Stimulated activated CD8-positive, alpha-beta memory T cell treated with anti-CD3 and anti-CD28 coated beads, Interleukin-12 subunit alpha, Interleukin-12 subunit beta, amount 100 ng/mL, for 4 hours (primary cell): ENCODE results near the gene CDK11B.
"Not testable (repeated sequence)": the region's sequence is repeated elsewhere in the genome, so short reads cannot be mapped to it uniquely, and the experiment has no call there.

Source experiments
- DNase-seq: peaks from one replicate; pipeline ENCODE4 v3.0.0-alpha.2; 2020; ENCODE audit warnings: low read depth

Gene CDK11B

DNA sequence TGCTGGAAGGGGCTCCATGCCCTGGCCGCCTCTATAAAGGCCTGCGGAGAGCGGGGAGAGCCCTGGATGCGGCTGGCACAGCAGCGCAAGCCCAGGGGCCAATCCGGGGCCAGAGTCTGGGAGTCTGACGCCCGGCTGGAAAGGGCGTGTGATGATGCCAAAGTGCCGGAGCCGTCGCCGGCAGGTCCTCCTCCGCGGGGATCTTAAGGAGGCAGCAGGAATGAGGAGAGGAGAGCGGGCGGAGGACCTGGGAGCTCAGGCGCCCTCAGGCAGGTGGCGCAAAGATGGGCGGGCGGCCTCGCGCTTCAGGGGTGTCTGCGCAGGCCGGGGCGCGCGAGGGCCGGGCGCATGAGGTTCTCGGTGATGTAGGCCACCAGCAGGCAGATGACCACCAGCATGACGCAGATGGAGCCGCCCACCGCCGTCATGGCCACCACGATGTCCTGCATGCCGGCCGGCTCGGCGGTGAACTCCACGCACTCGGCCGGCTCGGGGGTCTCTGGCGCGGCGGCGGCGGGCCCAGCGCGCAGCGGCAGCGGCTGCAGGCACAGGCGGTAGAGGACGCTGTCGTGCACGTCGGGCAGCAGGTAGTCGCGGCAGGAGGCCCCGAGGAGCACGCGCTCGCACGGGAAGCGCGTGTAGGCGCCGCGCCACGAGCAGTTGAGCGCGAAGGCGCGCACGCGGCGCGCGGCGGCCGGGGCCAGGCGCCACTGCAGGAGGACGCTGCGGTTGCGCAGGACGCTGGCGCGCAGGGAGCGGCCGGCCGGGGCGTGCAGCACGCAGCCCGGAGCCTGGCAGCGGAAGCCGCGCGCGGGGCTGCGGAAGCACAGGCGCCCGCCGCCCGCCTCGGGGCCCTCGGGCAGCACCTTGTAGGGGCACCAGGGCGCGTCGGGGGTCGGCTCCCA, 59.5 kb downstream of the CDK11B start:
- no peak for DNase-seq

DNA sequence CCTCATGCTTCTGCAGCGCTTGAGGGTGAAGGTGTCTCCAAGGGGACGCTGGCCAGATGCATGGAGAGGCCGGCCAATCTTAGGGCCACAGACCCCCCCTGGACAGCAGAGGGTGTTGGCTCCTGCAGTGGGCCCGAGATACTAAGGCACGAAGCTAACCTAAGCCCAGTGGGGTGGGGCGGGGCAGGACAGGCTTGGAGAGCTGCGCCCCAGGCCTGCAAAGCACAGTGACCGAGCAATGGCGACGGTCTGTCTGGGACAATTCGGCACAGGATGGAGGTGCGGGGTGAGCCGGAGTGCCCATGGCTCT, 60.1 kb downstream of the CDK11B start:
- no peak for DNase-seq

DNA sequence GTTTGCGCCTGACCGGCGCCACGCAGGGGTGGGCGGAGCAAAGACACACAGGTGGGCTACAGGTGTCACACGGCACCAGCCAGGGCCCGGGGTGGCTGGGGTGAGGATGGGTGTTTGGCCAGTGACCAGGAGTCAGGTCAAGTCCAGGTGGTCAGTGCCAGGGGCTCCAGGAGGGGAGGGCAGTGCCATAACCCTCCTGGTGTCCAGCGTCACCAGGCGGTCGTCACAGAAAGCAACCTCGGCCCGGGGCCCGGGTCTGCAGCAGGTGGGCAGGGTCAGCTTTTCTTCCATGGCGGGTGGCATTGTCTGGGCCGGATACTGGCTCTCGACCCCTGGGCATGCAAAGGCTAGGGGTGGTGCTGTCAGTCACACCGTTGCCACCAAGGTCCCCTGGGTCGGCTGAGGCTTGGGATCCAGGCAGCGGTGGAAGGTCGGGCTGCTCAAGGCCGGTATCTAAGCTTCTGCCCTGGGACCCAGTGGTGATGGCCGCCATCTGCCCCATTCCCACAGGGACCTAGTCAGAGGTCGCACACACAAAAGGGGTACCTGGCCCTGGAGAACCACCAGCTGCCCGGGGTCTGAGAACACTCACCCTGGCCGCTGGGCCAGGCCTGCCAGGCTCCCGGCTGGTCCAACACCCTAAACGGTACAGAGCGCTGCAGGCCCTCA, 60.6 kb downstream of the CDK11B start:
- no peak for DNase-seq

DNA sequence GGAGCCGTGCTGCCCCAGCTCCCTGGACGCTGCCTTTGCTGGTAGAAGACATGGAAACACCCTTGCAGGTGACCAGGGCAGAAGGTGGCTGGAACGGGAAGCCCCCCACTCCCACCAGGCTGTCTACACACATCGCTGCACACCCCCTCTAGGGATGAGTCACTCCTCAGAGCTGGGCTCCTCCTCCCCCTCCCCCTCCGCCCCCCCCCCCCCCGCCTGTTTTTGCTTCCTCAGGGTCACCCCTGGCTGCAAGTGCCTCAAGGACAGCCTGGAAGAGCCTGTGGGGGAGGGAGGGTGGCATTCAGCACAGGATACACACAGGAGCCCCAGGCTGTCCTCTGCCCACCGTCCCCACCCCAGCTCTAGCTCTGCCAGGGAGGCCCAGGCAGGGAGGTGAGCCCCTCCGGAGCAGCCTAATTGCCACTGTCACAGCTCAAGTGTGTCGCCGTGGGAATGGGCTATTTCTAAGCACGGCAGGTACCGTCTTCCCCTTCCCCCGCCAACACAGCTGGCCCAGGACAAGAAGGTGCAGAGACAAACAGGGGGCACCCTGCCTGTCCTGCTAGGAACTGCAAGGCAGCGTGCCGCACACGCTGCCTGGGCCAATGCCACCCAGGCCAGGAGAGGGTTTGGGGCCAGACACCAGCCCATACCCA, 61.4 kb downstream of the CDK11B start:
- no peak for DNase-seq

DNA sequence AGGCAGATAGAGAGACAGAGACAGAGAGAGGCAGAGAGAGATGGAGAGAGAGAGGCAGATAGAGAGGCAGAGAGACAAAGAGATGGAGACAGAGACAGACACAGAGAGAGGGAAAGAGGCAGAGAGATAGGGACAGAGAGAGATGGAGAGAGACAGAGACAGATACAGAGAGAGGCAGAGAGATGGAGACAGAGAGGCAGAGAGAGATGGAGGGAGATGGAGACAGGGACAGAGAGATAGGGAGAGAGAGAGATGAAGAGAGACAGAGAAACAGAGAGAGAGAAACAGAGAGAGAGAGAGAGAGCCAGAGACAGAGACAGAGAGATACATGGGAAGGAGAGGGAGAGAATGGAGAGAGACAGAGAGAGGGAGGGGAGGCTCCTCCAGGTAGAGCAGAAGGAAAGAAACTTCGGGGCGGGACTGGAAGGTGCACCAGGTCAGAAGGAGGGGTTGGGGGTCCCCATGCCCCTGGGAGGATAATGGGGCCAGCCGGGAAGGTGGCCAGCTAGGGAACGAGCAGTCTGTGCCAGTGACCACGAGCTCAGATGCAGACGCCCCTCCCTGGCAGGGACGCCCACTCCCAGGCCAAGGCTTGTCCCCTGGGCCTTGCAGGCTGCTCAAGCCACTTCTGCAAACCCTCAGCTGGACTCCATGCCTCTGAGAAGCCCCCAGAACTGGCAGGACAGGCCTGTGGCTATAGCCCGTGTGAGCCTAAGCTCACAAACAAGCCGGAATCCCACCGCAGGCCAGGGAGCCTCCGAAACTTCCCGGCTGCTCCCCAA, 62.1 kb downstream of the CDK11B start:
- no peak for DNase-seq

DNA sequence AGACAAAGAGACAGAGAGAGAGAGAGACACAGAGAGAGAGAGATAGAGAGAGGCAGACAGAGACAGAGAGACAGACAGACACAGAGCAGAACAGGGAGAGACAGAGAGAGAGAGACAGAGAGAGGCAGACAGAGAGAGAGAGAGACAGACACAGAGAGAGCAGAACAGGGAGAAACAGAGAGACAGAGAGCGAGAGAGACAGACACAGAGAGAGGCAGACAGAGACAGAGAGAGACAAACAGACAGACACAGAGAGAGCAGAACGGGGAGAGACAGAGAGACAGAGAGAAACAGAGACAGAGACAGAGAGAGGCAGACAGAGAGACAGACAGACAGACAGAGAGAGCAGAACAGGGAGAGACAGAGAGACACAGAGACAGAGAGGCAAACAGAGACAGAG, 63.5 kb downstream of the CDK11B start:
- not testable (repeated sequence) for DNase-seq

DNA sequence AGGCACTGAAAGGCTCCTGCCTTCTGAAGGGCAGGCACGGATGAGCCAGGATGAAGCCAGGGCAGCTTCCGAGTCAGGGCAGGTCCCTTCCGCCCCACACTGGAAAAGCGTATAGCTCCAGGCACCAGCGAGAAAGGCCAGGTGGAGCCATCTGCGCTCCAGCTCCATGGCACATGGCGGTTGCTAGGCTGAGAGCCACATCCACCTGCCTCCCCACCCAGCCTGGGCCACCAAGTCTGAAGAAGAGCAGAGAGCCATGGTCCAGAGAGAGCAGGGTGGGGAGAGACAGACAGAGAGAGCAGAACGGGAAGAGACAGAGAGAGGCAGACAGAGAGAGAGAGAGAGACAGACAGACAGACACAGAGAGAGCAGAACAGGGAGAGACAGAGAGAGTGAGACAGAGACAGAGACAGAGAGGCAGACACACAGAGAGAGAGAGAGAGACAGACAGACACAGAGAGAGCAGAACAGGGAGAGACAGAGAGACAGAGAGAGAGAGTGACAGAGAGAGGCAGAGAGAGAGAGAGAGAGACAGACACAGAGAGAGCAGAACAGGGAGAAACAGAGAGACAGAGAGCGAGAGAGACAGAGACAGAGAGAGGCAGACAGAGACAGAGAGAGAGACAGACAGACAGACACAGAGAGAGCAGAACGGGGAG, 64.1 kb downstream of the CDK11B start:
- DNase-seq = no peak

DNA sequence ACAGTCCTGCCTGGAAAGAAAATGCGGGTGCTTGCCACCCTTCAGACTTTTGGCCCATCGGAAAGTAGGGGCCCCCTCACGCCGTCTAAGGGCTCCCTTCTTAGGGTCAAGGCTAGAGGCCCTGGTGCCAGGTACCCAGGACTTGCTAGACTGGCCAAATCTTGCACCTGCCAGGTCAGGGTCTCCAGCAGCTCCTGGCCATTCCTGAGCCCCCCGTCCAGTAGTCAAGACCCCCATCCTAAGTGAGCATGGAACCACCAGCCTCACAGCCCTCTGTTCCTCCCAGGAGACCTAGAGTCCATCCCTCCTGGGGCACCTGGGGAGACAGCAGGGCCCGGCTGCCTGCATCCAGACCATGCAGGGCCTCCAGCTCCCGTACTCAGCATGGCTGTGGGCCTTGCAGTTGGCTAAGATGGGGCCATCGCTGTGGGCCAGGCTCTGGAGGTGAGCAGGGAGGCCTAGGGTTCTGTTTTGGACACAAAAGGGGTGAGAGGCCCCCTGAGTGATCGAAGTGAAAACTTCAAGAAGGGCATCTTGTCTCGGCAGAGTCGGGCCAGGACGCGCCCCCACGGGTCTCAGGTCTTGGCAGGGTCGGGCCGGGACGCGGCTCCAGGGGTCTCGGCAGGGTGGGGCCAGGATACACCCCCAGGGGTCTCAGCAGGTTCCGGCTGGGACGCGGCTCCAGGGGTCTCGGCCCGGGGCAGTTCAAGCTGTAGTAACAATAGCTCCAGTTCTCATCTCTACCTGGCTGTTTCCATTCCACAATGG, 64.8 kb downstream of the CDK11B start:
- no peak for DNase-seq

DNA sequence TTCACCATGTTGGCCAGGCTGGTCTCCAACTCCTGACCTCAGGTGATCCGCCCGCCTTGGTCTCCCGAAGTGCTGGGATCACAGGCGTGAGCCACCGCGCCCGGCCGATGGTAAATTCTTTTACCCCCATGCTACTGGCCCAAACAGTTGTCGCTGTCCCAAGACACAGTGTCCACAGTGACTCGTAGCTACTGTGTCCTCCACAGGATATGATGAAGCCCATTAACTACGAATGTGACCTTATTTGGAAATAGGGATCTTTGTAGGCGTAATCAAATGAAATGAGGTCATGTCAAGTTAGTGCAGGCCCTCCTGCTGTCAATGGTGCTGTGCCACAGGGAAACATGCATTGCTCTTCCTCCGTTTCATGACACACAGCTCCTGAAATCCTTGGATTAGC, 67.4 kb downstream of the CDK11B start:
- DNase-seq = no peak
